Measurements from ENCODE around the gene RNF157.

- no peak for TF ChIP-seq ZBTB33 (CRISPR knock-in tag; IDR thresholded peaks at IDR 0.05)
- no peak for TF ChIP-seq FOXO1 (CRISPR knock-in tag; IDR thresholded peaks at IDR 0.05)
- TF ChIP-seq HOMEZ (CRISPR knock-in tag; IDR thresholded peaks at IDR 0.05; ENCODE audit: low read depth): no peak
- TF ChIP-seq ZSCAN30 (CRISPR knock-in tag; IDR thresholded peaks at IDR 0.05): no peak
- TF ChIP-seq ZSCAN20 (CRISPR knock-in tag; IDR thresholded peaks at IDR 0.05; ENCODE audit: borderline replicate concordance): no peak
- TF ChIP-seq TAF1 (CRISPR knock-in tag; IDR thresholded peaks at IDR 0.05): no peak
- TF ChIP-seq POLR2A (IDR thresholded peaks at IDR 0.05; ENCODE audit: insufficient read depth in 1 of 2, low read depth in 2 of 2, low read length in 2 of 2): no peak
Observed at GRCh38 chr17:76160896-76161528, 79.3 kb downstream of the RNF157 start.
